KMS-11 (cell line): Measurements from ENCODE around the gene TMEM18.

Experiments
- H2AFZ ChIP-seq: fragments of 200-600 bp; sonication (generic); 2 replicates; pipeline ENCODE4 v1.6.1; 2016; ENCODE audit warnings: antibody characterized with exemption, mixed run types, low read depth
- H3K27ac ChIP-seq: fragments of 200-600 bp; sonication (generic); 2 replicates; pipeline ENCODE4 v1.6.1; 2016; ENCODE audit warnings: mild to moderate bottlenecking, mixed run types
- H3K27me3 ChIP-seq: fragments of 200-600 bp; sonication (generic); 2 replicates; pipeline ENCODE4 v1.6.1; 2017; ENCODE audit warnings: mild to moderate bottlenecking, low read depth, mixed run types, moderate library complexity; ENCODE audit not compliant: insufficient read depth
- H3K36me3 ChIP-seq: fragments of 200-600 bp; sonication (generic); 2 replicates; pipeline ENCODE4 v1.6.1; 2017; ENCODE audit warnings: mild to moderate bottlenecking, mixed run types; ENCODE audit not compliant: insufficient read depth
- H3K4me1 ChIP-seq: fragments of 200-600 bp; sonication (generic); 2 replicates; pipeline ENCODE4 v1.6.1; 2016; ENCODE audit warnings: mild to moderate bottlenecking, low read depth, mixed run types; ENCODE audit not compliant: poor library complexity, severe bottlenecking
- H3K4me2 ChIP-seq: fragments of 200-600 bp; sonication (generic); 2 replicates; pipeline ENCODE4 v1.7.0; 2016; ENCODE audit warnings: mild to moderate bottlenecking, mixed run types
- H3K4me3 ChIP-seq: fragments of 200-600 bp; sonication (generic); IDR thresholded peaks from 2 replicates; pipeline ENCODE4 v1.6.1; 2017; ENCODE audit warnings: low read depth, low read length, mixed read lengths; ENCODE audit not compliant: insufficient read depth
- H3K79me2 ChIP-seq: fragments of 200-600 bp; sonication (generic); 2 replicates; pipeline ENCODE4 v1.6.1; 2016; ENCODE audit warnings: low read depth, mixed run types; ENCODE audit not compliant: insufficient read depth
- H3K9ac ChIP-seq: fragments of 200-600 bp; sonication (generic); 2 replicates; pipeline ENCODE4 v1.6.1; 2016; ENCODE audit warnings: mild to moderate bottlenecking, mixed run types
- H4K20me1 ChIP-seq: fragments of 200-600 bp; sonication (generic); 2 replicates; pipeline ENCODE4 v1.6.1; 2016; ENCODE audit warnings: mild to moderate bottlenecking, mixed run types; ENCODE audit not compliant: insufficient read depth
- TF ChIP-seq, protein P1 (sequence below): fragments of 200-600 bp; sonication (generic); conservative IDR thresholded peaks from 2 replicates; pipeline ENCODE4 v1.6.1; 2017; ENCODE audit warnings: low read depth, mild to moderate bottlenecking, antibody characterized with exemption, low read length, moderate library complexity, mixed read lengths

TMEM18 gene

DNA sequence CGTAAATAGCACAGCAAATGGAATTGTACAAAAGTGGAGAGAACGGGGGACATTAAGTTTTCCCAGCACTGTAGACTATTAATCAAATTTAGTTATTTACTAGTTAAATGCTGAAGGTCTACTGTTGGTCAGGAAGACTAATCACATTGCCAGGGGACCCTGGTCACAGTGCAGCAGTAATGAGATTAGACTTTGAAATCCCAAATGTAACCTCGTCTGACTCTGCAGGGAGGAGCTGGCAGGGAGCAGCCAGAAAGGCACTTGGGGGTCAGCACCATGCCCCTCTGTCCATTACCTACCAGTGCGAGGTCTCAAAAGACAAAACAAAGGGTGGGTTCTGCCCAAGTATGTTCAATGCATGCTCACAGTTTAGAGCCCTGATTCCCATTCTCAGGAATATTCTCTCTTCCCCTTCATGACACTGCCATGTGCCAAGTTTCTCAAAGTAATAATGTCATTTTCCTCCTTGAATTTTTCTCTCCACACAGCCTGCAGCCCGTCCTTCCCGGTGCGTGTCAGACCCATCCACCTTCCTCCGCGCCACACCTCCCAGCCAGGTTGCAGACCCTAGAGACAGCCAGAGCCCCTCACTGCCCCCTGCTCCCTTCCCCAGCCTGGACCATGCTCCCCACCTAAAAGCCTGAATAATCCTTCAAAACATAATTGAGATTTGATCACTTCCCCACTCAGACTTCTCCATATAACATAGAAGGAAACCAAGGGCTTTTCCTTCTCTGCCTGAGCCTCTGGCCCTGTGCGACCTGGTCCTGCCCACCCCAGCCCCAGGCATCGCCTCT is 52.5 kb downstream of the TMEM18 start:
- Histone ChIP-seq H3K9ac (no peak overlapping the region), H4K20me1 (no peaks in the 10 kb centered on the region), H3K4me2 (no peak overlapping the region), H3K79me2 (no peaks in the 10 kb centered on the region), H3K4me1 (no peaks in the 10 kb centered on the region), H3K27me3 (no peaks in the 10 kb centered on the region), H3K27ac (no peak overlapping the region), H3K4me3 (no peak overlapping the region), H3K36me3 (no peaks in the 10 kb centered on the region), H2AFZ (no peak overlapping the region)
- TF ChIP-seq, protein P1, sequence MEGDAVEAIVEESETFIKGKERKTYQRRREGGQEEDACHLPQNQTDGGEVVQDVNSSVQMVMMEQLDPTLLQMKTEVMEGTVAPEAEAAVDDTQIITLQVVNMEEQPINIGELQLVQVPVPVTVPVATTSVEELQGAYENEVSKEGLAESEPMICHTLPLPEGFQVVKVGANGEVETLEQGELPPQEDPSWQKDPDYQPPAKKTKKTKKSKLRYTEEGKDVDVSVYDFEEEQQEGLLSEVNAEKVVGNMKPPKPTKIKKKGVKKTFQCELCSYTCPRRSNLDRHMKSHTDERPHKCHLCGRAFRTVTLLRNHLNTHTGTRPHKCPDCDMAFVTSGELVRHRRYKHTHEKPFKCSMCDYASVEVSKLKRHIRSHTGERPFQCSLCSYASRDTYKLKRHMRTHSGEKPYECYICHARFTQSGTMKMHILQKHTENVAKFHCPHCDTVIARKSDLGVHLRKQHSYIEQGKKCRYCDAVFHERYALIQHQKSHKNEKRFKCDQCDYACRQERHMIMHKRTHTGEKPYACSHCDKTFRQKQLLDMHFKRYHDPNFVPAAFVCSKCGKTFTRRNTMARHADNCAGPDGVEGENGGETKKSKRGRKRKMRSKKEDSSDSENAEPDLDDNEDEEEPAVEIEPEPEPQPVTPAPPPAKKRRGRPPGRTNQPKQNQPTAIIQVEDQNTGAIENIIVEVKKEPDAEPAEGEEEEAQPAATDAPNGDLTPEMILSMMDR: no peak

DNA sequence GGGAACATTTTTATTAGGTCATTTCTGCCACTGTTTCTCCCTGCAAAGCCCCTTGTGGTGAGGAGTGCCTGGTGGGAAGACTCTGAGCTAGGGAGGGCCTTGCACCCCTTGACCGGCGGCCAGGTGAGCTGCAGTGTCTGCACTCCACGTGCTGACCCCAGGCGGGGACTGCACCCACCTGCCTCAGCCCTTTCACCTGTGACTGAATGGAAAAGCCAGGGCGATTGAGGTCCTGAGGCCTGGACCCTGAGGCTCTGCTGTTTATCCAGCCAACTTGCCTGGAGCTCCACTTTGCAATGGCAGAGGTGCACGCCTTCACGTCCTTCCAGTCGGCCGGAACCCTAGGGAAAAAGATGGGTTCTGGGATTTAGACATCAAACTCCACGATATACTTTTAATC is 53.1 kb downstream of the TMEM18 start:
- Histone ChIP-seq H3K4me2 (no peak overlapping the region), H3K27me3 (no peaks in the 10 kb centered on the region), H3K9ac (no peak overlapping the region), H2AFZ (no peak overlapping the region), H4K20me1 (no peaks in the 10 kb centered on the region), H3K36me3 (no peaks in the 10 kb centered on the region), H3K4me3 (no peak overlapping the region), H3K27ac (no peak overlapping the region), H3K4me1 (no peaks in the 10 kb centered on the region), H3K79me2 (no peaks in the 10 kb centered on the region)
- TF ChIP-seq, protein P1: no peak

DNA sequence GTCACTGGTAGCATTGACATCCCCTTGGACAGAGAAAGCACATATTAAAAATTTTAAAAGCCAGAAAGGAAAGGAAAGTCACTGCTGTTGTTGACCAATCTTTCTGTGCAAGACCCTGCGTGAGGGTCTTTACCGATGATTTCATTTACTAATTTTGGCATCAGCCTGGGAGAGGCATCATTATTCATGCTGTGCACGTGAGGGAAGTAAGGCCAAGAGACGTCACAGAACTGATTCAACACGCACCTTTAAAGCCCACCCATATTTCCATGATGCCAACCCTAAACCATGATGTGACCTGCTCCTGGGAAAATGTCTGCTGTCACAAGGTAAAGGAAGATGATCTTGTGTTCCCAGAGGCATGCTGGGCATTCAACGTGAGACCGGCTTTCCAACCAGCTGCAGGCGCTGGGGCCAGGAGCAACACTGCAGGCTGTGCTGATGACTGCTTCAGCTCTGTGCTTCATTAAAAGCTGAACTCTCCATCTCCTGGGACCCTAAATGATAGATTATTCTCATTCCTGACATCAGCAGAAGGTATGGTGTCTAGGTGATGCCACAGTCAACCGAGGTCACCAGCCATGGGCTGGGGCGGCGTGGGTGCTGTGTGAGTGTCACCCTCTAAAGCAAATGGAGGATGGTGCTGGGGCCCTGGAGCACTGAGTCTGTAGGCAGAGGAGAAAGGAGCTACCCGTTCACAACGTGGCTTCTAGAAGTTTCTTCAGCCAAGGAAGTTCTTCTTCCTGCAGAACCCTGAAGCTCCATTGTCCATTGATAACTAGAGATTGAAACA is 53.9 kb downstream of the TMEM18 start:
- no peak overlapping the region for H2AFZ ChIP-seq
- H3K9ac ChIP-seq: no peak overlapping the region
- TF ChIP-seq, protein P1: no peak
- H3K27me3 ChIP-seq: no peaks in the 10 kb centered on the region
- H4K20me1 ChIP-seq: no peaks in the 10 kb centered on the region
- no peak overlapping the region for H3K4me2 ChIP-seq
- H3K27ac ChIP-seq: no peak overlapping the region
- H3K36me3 ChIP-seq: no peaks in the 10 kb centered on the region
- no peak overlapping the region for H3K4me3 ChIP-seq
- H3K4me1 ChIP-seq: no peaks in the 10 kb centered on the region
- no peaks in the 10 kb centered on the region for H3K79me2 ChIP-seq

DNA sequence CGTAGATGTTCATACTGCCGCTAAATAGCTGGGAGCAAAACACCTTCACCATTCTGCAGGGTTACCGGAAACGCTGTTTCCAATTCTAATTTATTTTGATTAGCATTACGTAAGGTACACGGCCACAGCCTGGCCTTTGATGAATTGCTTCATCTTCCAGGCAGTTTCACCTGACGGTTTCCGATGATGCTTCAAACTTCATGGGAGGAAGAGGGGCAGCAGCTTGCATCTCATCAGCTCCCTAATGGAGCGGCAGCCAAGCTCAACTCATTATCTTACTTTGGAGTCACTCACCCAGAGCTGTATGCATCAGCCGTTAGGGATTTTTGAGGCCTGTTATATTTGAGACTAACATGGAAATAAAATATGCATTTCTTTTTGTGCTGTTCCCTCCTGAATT is 54.8 kb downstream of the TMEM18 start:
- Histone ChIP-seq H3K9ac (no peak overlapping the region), H3K79me2 (no peaks in the 10 kb centered on the region)
- TF ChIP-seq, protein P1: no peak

More for the DNA sequence above, 54.8 kb downstream of the TMEM18 start:
- H3K27me3 ChIP-seq: no peaks in the 10 kb centered on the region
- H3K27ac ChIP-seq: no peak overlapping the region
- H4K20me1 ChIP-seq: no peaks in the 10 kb centered on the region
- no peak overlapping the region for H2AFZ ChIP-seq
- H3K4me2 ChIP-seq: no peak overlapping the region
- H3K4me1 ChIP-seq: no peaks in the 10 kb centered on the region
- no peaks in the 10 kb centered on the region for H3K36me3 ChIP-seq
- no peak overlapping the region for H3K4me3 ChIP-seq
